ENCODE measurements around the gene ADAMTS15.

ADAMTS15 gene

GRCh38 chr11:130478881-130479280, 30.4 kb downstream of the ADAMTS15 start:
- DNase-seq (ENCODE audit: low spot score): no peak

DNA sequence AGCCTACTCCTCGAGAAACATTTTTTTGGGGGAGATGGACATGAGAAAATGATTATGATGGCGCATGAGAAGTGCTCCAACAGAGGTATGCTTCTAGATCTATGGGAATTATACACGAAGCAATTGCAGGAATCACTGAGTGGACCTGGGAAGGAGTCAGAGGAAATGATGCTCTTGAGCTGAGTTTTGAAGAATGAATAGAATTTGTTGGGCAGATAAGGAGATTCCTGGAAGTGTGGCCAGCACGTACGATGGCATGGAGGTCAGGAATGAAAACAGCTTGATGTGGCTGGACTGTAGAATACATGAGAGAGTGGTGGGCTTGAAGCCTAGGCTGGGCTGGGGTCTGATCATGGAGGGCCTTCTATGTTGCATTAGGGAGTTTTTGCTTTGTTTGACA, 31.7 kb downstream of the ADAMTS15 start:
- no peak for DNase-seq (ENCODE audit: low spot score)

DNA sequence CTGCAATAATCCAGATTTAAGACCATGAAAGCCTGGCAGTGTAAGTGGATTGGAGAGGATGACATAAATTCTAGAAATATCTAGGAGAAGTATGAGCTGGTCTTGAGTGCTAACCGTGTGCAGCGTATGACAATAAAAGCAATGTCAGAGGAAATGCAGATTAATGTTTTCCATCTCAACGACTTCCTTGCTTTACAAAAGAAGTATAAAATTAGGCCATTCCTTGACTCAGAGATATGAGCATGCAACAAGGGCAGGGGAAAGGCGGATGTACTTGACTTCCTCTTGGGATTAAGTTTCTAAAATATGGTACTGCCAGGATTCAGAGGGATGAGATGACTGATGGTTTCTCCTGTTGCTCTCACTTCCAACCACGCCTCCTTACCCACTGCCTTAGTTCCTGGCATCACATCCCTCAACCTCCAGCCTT, 32.3 kb downstream of the ADAMTS15 start:
- no peak for DNase-seq (ENCODE audit: low spot score)

GRCh38 chr11:130483124-130483523, 34.7 kb downstream of the ADAMTS15 start:
- no peak for DNase-seq (ENCODE audit: low spot score)

DNA sequence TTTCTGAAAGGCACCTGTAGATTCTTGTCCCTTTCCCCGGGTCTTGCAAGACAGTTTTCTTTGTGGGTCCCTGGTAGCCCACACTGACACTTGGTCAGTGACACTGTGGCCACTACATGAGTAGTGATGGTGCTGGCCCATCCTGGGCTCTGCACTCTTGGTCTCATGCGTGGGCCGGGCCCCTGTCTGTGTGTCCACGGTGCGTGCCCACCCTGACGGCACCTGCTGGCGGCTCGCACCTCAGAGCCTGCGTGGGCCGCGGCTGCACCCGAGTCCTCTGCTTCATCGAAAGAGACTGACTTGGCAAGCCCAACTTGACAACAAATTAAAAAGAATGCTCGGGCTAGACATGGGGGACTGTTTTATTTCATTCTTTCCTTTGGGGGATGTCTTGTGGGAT, 37.5 kb downstream of the ADAMTS15 start:
- no peak for DNase-seq (ENCODE audit: low spot score)

DNA sequence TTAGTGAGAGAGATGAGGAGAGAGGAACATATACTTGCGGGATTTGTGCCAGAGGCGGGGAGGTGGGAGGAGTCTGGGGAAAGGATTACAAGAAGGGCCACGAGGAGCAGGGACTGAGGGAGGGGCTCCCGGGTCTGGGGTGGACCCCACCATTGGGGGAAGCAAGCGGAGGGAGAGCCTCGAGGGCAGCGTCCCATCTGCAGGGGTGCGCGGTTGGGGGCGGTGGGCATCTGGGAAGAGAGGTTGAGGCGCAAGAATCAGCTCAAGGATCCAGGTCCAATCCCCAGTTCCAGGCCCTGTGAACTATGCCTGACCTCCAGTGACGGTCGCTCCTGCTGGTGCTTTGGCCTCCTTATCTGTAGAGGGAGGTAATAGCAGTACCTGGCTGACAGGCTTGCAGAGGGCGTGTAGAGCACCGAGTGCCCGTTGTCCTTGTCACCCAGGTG, 38.0 kb downstream of the ADAMTS15 start:
- no peak for DNase-seq (ENCODE audit: low spot score)

DNA sequence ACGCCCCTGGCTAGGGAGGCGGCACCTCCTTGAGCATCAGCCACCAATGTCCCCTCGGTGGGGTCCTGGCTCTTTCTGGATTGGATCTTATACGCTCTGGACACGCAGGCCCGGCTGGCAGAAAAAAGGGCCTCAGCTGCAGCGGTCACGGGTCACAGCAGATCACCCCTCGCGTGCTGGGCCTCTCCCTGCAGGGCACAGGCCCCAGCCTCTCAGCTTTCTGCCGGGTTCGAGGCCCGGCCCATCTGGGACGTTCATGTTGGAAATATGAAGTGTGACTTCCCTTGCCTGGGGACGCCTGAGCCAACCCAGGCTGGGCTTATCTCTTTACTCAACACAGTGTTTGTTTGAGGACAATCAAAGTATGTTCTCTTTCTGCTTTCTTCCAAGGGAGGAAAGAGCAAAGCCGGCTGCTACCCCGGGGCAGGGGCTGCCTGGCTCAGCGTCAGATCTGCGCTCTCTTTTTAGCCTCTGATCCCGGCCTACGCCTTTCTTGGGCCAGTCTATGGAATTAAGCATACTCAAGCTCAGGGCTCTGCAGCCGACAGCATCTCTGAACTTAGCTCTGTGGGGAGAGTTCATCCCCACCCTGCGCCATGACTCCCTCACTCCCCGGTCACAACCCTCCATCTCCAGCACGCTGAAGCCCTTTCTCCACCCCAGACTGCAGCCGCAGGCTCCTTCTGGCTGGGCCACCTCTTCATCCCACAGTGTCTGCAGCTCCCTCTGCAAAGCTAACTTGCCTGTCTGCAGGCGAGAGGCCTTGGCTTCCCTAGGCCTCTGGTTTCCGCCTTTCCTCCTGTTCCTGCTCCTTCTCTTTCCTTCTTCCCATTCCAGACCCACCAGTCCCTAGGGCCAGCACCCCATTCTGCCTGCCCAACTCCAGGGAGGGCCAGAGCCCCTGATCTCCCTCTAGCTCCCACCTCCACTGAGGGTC, 38.8 kb downstream of the ADAMTS15 start:
- DNase-seq (ENCODE audit: low spot score): no peak

GRCh38 chr11:130487924-130488815, 39.7 kb downstream of the ADAMTS15 start:
- no peak for DNase-seq (ENCODE audit: low spot score)

- no peak for DNase-seq (ENCODE audit: low spot score)
Measured at GRCh38 chr11:130488848-130489584, 40.6 kb downstream of the ADAMTS15 start.

DNA sequence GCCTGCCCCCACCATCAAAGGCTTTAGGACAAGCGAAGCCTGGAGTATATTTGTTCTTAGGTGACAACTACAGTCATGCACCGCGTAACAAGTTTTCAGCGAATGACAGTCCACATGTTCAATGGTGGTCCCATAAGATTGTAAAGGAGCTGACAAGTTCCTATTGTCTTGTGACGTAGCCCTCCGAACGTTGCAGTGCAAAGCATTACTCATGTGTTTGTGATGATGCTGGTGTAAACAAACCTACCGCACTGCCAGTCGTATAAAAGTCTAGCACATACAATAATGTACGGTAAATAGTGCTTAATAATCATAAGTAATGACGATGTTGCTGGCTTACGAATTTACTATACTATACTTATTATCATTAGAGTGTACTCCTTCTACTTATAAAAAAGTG, 41.3 kb downstream of the ADAMTS15 start:
- DNase-seq (ENCODE audit: low spot score): no peak

DNA sequence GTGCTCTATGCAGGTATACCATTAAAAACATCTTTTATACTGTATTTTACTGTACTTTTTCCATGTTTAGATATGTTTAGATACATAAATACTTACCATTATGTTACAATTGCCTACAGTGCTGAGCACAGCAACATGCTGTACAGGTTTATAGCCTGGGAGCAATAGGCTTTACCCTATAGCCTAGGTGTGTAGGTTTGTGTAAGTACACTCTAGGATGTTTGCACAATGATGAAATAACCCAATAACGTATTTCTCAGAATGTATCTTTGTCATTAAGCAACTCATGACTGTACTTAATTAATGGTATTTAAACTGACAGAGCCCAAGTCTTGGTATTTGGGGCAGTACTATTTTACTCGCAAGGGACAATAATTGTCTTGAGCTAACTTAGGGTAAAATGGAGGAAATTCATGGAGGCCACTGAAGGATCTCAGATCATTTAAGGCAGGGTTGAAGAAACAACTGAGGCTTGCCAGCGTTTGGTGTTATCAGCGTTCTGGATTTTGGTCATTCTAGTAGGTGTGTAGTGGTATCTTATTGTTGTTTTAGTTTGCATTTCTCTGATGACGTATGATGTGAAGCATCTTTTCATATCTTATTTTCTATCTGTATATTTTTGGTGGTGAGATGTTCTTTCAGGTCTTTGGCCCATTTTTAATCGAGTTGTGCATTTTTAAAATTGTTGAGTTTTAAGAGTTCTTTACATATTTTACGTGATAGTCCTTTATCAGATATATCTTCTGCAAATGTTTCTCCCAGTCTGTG, 42.4 kb downstream of the ADAMTS15 start:
- DNase-seq (ENCODE audit: low spot score): no peak

GRCh38 chr11:130498181-130498580, 49.7 kb downstream of the ADAMTS15 start:
- DNase-seq (ENCODE audit: low spot score): no peak

DNA sequence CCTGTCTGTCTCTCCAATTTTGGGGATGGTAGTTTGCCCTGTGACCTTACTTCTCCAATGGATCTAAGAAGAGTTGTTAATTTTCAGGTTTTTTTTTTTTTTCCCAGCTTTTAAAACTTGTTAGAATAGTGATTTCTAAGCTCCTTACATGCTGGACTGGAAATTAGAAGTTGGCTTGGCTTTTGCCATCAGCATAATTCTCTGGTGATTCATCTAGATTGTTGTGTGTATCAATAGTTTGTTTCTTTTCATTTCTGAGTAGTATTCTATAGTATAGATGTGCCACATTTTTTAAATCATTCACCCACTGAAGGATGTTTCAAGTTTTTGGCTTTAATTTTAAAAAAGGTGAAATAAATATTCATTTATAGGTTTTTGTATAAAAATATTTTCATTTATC, 51.4 kb downstream of the ADAMTS15 start:
- DNase-seq (ENCODE audit: low spot score): no peak

GRCh38 chr11:130504317-130504716, 55.9 kb downstream of the ADAMTS15 start:
- no peak for DNase-seq (ENCODE audit: low spot score)

- no peak for DNase-seq (ENCODE audit: low spot score)
Measured at GRCh38 chr11:130508913-130509312, 60.5 kb downstream of the ADAMTS15 start.

- no peak for DNase-seq (ENCODE audit: low spot score)
Measured at GRCh38 chr11:130509942-130510341, 61.5 kb downstream of the ADAMTS15 start.

DNA sequence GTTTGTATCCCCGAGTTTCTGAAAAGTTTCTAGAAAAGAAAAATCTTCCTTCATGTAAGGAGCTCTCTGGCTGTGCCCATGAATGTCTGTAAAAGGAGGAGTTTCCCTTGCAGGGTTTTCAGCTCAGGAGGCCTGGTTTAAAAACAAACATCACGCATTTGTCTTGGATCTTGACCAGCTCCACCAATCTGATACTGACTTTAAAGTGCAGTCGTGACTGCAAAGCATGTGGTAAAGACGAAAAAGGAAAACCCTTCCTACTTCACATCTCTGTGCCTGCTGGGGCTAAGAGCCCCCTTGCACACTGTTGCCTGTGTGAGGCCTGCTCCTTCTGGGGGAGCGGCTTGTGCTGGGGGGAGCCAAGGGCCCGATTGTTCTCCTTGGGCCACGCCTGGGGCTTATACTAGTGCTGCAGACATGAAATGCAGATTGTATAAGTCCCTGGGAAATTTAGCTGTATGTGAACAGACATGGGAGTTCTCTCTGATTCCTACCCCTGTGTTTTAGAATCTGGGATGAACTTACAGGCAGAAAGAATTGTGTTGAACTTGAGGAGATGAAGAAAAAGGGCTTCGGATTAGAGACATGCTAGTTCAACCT, 62.1 kb downstream of the ADAMTS15 start:
- no peak for DNase-seq (ENCODE audit: low spot score)

DNA sequence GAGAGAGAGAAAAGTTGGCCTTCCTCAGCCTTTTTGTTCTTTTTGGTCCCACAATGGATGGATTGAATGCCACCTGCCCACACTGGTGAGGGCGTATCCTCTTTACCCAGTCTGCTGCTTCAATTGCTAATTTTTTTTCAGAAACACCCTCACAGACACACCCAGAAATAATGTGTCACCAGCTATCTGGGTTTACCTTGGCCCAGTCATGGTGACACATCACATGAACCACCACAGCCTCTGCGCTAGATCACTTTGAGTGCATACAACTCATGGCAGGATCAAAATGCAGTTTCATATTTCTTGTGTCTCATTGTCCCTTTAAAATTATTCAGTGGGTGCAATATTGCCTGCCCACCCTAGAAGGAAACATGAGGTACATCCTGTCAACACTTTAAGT, 63.3 kb downstream of the ADAMTS15 start:
- DNase-seq (ENCODE audit: low spot score): no peak

DNA sequence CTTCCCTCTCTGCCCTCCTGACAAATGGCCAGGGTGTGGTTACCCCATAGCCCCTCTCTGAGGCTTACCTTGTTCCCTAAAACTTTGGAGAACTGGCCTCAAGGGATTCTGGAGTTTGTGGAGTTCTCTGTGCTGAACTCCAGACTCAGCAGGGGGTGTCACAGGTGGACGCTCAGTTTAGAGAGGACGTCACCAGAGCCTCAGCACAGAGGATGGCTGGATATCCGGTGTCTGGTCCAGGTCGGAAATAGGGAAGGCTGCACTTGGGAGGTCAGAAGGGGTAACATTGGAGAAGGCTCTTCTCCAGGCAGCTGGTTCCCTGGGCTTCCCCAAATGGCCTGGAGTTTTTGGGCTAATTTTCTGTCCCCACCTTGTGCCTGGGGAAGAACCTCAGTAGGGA, 64.2 kb downstream of the ADAMTS15 start:
- DNase-seq (ENCODE audit: low spot score): no peak

GRCh38 chr11:130513132-130513531, 64.7 kb downstream of the ADAMTS15 start:
- DNase-seq (ENCODE audit: low spot score): peak; percentile 30

DNA sequence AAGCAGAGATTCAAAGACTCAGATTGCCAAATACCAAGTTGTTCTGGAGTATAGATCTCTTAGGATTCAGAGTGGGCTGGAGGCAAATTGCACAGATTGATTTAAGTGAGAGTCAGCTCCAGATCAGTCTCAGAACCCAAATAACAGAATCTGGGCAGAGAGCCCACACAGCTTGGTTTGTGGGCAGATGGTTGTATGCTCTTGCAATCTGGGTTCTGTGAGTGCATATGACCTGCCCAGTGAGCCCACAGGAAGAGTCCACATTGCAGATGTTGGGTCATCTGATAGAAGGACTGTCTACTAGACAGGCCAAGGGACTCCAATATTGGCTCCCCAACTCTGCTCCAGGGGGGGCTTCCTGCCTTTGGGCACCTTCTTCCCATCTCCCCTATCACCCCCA, 65.9 kb downstream of the ADAMTS15 start:
- no peak for DNase-seq (ENCODE audit: low spot score)

Data from AG08395 (cell line).